Upper lobe of left lung (tissue), 6 donors: ENCODE measurements around the gene PACSIN1. TPM values are rescaled to one million over a fixed set of nuclear protein-coding genes. Genes with fewer than 3 reads are reported as not detected.

Experiments used
- ATAC-seq, 2 donors: fragments of 200-7000 bp; cut with Tn5 transposase; one replicate each; pipeline ENCODE4 v1.9.1; 2022; ENCODE audit warnings: mild to moderate bottlenecking in 2 of 2, moderate library complexity in 2 of 2; ENCODE audit not compliant: low FRiP score in 2 of 2
- DNase-seq, 2 donors: peaks; one replicate each; pipeline ENCODE4 v3.0.0-alpha.2; 2019 to 2020
- H3K27ac ChIP-seq, 4 donors: fragments of 200-600 bp; sonication (generic); one replicate each; pipeline ENCODE4 v1.5.1; 2016 to 2019
- H3K27me3 ChIP-seq, 4 donors: fragments of 200-600 bp; sonication (generic); one replicate each; pipeline ENCODE4 v1.5.1; 2017 to 2019
- H3K36me3 ChIP-seq, 4 donors: fragments of 200-600 bp; sonication (generic); one replicate each; pipeline ENCODE4 v1.5.1; 2016 to 2019
- H3K4me1 ChIP-seq, 4 donors: fragments of 200-600 bp; sonication (generic); one replicate each; pipeline ENCODE4 v1.5.1; 2018 to 2019
- H3K4me3 ChIP-seq, 4 donors: fragments of 200-600 bp; sonication (generic); one replicate each; pipeline ENCODE4 v1.5.1; 2017 to 2019; ENCODE audit warnings: mild to moderate bottlenecking in 2 of 4, moderate library complexity in 1 of 4
- H3K9me3 ChIP-seq, 4 donors: fragments of 200-600 bp; sonication (generic); one replicate each; pipeline ENCODE4 v1.5.1; 2018 to 2019
- EP300 ChIP-seq, 4 donors: sonication (generic); formaldehyde crosslinking; IDR thresholded peaks; one replicate each; pipeline ENCODE4 v1.5.1; 2017; ENCODE audit warnings: antibody characterized with exemption in 4 of 4, control low read depth in 2 of 4
- POLR2A ChIP-seq, 4 donors: fragments of 450-650 bp; IDR thresholded peaks; one replicate each; pipeline ENCODE4 v1.5.1; 2016 to 2017; ENCODE audit warnings: antibody characterized with exemption in 4 of 4, mild to moderate bottlenecking in 2 of 4
- POLR2AphosphoS5 ChIP-seq, 2 donors: sonication (generic); formaldehyde crosslinking; IDR thresholded peaks; one replicate each; pipeline ENCODE4 v1.5.1; 2017; ENCODE audit warnings: antibody characterized with exemption in 2 of 2
- WGBS, 2 donors: methylation state at CpG; one replicate each; pipeline ENCODE4 v1.1.5; 2017 to 2018; 5-methylcytosine and 5-hydroxymethylcytosine counted together
- total RNA-seq, 6 donors: library from RNA; depleted of rRNA in 4 of 6; stranded (reverse); fragments of >200 nt in 4 of 6; gene quantifications; one replicate each; pipeline versions ENCODE4 v1.1.0 to v1.2.1, GENCODE V29; 2016 to 2021
- TF ChIP-seq, protein P1 (sequence below), 6 experiments: fragments of 450-650 bp in 4 of 6; fragments of 200-600 bp in 2 of 6; sonication (generic) in 2 of 6; IDR thresholded peaks; one replicate each; pipeline ENCODE4 v1.5.1; 2016 to 2019; ENCODE audit warnings: antibody characterized with exemption in 6 of 6
- donor health status: DM: no; HTN: no; CAD: no; lungs with moderate emphysema.
- donor health status: DM: no; HTN: yes; CAD: no; lungs with severe emphysema.

The PACSIN1 gene
- total RNA-seq, 6 donors from 2014 or later = 0.06 to 3.0 (median 0.17) TPM; not detected in 3

- no peaks in the 10 kb centered on the region for H3K36me3 ChIP-seq
- ATAC-seq (no peak), DNase-seq (peak in 1 of 2 donors; percentile 34)
- no peaks in the 10 kb centered on the region for H3K9me3 ChIP-seq
- no peak overlapping the region for H3K4me3 ChIP-seq
- H3K27ac ChIP-seq = no peak overlapping the region
- no peaks in the 10 kb centered on the region for H3K4me1 ChIP-seq
- H3K27me3 ChIP-seq = no peaks in the 10 kb centered on the region
- 74 to 76% methylated on average over 10 to 12 of the region's 14 CpGs for WGBS, 2 donors
- TF ChIP-seq EP300 (IDR thresholded peaks at IDR 0.05) = no peak
- TF ChIP-seq POLR2A (IDR thresholded peaks at IDR 0.05) = no peak
- TF ChIP-seq, protein P1, sequence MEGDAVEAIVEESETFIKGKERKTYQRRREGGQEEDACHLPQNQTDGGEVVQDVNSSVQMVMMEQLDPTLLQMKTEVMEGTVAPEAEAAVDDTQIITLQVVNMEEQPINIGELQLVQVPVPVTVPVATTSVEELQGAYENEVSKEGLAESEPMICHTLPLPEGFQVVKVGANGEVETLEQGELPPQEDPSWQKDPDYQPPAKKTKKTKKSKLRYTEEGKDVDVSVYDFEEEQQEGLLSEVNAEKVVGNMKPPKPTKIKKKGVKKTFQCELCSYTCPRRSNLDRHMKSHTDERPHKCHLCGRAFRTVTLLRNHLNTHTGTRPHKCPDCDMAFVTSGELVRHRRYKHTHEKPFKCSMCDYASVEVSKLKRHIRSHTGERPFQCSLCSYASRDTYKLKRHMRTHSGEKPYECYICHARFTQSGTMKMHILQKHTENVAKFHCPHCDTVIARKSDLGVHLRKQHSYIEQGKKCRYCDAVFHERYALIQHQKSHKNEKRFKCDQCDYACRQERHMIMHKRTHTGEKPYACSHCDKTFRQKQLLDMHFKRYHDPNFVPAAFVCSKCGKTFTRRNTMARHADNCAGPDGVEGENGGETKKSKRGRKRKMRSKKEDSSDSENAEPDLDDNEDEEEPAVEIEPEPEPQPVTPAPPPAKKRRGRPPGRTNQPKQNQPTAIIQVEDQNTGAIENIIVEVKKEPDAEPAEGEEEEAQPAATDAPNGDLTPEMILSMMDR (IDR thresholded peaks at IDR 0.05) = no peak
- no peak for TF ChIP-seq POLR2AphosphoS5 (IDR thresholded peaks at IDR 0.05)
Observed at GRCh38 chr6:34457742-34458735, 7.8 kb upstream of the PACSIN1 start.

GRCh38 chr6:34459899-34460593, 5.8 kb upstream of the PACSIN1 start:
- Histone ChIP-seq H3K9me3 (no peaks in the 10 kb centered on the region), H3K36me3 (no peaks in the 10 kb centered on the region), H3K27me3 (peaks cover 0 to under 1% (median under 1%) of the 10 kb centered on the region in 4 donors), H3K4me3 (no peak overlapping the region), H3K4me1 (peaks cover 0 to under 1% (median 0%) of the 10 kb centered on the region in 4 donors), H3K27ac (no peak overlapping the region)
- TF ChIP-seq, protein P1 (IDR thresholded peaks at IDR 0.05) = peak; percentile 24 to 66 (median 54)
- no peak for TF ChIP-seq POLR2AphosphoS5 (IDR thresholded peaks at IDR 0.05)
- TF ChIP-seq EP300 (IDR thresholded peaks at IDR 0.05) = no peak
- WGBS, 2 donors = 48% methylated on average over 6 of the region's 6 CpGs
- ATAC-seq (peak in 1 of 2 donors; percentile 75), DNase-seq (peak in 1 of 2 donors; percentile 55)

DNA sequence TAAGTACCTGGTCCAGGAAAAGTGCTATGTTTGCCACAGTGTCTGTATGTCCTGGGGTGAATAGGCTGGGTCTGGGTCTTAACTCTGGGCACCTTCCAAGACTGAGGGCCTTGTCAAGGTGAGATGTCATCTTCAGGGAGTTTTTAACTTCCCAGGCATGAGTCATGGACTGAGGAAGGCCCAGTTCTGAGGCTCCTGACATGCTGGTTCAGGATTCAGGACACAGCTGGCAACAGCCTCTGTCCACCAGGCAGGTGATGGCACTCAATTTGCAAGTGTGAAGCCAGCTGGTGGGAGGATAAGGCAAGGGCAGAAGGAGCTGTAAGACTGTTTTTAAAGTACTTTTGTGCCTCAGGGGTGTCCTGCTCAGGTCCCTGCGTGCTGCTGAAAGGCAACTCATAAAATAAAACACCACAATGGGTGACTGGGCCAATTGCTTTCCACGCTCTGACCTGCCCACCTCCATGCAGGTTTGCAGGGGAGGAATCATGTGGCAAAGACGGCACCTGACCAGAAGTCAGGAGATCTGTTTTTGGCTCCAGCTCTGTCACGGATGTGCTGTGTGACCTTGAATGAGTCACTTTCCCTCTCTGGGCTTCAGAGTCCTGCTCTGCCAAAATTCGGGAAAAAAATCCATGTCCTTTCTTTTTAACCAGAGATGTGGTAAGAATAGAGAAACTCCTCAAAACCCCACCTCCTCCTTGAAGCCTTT, 4.9 kb upstream of the PACSIN1 start:
- no peak for DNase-seq
- Histone ChIP-seq H3K27ac (no peak overlapping the region), H3K9me3 (no peaks in the 10 kb centered on the region), H3K4me3 (no peak overlapping the region), H3K27me3 (peaks cover 0 to 10% (median 7%) of the 10 kb centered on the region in 4 donors), H3K36me3 (no peaks in the 10 kb centered on the region), H3K4me1 (peaks cover 8 to 10% (median 9%) of the 10 kb centered on the region in 4 donors)
- TF ChIP-seq, protein P1 (IDR thresholded peaks at IDR 0.05) = no peak
- TF ChIP-seq EP300 (IDR thresholded peaks at IDR 0.05) (no peak), POLR2A (IDR thresholded peaks at IDR 0.05) (no peak), POLR2AphosphoS5 (IDR thresholded peaks at IDR 0.05) (no peak)
- ATAC-seq = no peak
- 83 to 86% methylated on average over 5 of the region's 5 CpGs for WGBS, 2 donors

DNA sequence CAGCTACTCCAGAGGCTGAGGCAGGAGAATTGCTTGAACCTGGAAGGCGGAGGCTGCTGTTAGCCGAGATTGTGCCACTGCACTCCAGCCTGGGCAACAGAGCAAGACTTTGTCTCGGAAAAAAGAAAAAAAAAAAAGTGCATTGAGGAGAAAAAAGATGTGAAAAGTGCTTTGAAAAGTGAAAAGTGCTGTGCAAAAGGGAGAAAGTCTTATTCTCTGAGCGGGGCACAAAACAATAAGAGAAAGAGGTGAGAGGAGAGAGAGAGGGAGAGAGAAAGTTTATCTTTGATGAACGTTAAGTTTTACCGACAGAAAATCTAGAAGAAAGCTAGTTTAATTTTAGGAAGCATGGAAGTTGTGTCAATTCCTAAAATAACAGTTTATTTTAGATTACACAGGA, 3.9 kb upstream of the PACSIN1 start:
- TF ChIP-seq POLR2AphosphoS5 (IDR thresholded peaks at IDR 0.05) = no peak
- WGBS, 2 donors = 68 to 82% methylated on average over 6 of the region's 6 CpGs

More for the DNA sequence above, 3.9 kb upstream of the PACSIN1 start:
- Histone ChIP-seq H3K4me1 (peaks cover 10 to 15% (median 12%) of the 10 kb centered on the region in 4 donors), H3K4me3 (no peak overlapping the region), H3K27ac (no peak overlapping the region), H3K9me3 (no peaks in the 10 kb centered on the region), H3K27me3 (peaks cover 0 to 18% (median 9%) of the 10 kb centered on the region in 4 donors), H3K36me3 (no peaks in the 10 kb centered on the region)
- ATAC-seq (no peak), DNase-seq (no peak)
